NCI-H2107 treated with DMSO at 0.1 percent for 48 hours (cell line): ENCODE data around the gene WNT11.

Experiments
- DNase-seq: peaks from one replicate; lab custom pipeline; 2025; ENCODE audit not compliant: unreplicated experiment; lab: John Stamatoyannopoulos, UW

Gene WNT11

DNA sequence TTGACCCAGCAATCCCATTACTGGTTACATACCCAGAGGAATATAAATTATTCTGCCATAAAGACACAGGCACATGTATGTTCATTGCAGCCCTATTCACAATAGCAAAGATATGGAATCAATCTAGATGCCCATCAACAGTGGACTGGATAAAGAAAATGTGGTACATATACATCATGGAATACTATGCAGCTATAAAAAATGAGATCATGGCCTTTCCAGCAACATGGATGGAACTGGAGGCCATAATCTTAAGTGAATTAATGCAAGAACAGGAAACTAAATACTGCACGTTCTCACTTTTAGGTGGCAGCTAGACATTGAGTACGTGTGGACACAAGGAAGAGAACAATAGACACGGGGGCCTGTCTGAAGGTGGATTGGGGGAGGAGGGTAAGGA is 15.1 kb upstream of the WNT11 start:
- DNase-seq, result no peak

DNA sequence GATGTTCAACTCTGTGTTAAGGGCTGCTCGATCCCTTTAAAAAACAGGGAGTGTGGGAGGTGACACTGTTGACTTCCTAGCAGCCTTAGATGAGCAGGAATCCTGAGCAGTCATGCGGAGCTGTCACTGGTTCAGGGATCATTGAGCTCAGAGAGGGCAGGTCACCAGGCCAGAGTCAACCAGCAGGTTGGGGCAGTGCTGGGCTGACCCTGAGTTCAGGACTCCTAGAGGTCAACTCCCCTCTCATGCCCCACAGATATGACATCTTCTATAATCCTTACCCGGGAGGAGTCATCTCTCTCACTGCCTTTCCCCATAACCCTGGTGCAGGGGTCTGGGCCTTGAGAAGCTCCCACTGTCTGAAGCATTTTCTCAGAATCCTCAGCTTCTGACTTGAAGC is 12.9 kb upstream of the WNT11 start:
- no peak for DNase-seq

DNA sequence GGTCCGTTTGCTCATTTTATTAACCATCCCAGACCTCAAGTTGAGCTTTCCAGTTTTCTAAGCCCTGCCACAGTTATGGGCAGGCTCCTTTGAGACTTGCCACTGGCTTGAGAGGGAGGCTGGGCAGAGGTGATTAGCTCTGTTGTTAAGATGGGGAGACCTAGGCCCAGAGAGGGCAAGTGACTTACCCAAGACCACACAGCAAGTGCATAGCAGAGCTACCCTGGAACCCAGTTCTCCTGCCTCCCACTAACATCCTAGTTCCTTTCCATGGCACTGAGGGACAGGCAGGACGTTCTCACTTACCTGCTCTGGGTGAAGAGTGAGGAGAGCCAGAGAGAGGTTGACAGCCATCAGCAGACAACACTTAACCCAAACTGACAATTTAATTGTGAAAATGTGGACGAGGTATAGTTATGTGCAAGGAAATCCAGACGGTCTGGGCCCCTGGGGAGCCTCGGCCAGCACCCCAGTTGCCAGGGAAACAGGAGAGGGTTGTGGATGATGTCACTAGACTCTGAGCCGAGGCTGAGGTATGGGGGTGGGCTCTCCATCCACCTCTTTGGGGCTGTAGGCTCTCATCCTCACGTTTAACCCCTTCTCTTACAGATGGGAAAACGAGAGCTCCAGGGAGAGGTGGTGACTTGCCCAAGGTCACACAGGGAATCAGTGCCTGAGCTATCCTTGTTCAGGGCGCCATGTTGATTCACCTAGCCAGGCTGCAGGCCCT is 12.3 kb upstream of the WNT11 start:
- no peak for DNase-seq

DNA sequence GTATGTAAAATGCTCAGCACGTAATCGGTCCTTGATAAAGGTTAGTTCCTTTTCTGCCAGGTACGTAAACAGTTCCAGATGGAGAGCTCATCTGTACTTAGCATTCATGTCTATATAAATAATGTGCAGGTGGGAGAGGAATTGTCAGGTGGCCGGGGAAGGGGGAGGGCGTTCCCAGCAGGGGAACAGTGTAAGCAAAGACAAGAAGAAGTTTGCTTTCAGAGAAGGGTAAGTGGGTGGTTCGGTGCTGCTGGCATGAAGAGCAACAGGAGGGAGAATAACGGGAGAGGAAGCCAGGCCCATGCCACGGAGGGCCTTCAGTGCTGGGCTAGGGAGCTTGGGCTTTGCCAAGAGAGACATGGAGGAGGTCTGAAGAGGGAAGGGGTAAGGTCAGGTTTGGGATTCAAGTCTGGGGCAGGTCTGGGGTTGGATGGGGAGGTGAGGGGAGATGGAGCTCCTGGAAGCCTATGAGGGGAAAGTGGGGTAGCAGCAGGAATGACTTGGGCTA is 11.4 kb upstream of the WNT11 start:
- DNase-seq, result peak; percentile 59

DNA sequence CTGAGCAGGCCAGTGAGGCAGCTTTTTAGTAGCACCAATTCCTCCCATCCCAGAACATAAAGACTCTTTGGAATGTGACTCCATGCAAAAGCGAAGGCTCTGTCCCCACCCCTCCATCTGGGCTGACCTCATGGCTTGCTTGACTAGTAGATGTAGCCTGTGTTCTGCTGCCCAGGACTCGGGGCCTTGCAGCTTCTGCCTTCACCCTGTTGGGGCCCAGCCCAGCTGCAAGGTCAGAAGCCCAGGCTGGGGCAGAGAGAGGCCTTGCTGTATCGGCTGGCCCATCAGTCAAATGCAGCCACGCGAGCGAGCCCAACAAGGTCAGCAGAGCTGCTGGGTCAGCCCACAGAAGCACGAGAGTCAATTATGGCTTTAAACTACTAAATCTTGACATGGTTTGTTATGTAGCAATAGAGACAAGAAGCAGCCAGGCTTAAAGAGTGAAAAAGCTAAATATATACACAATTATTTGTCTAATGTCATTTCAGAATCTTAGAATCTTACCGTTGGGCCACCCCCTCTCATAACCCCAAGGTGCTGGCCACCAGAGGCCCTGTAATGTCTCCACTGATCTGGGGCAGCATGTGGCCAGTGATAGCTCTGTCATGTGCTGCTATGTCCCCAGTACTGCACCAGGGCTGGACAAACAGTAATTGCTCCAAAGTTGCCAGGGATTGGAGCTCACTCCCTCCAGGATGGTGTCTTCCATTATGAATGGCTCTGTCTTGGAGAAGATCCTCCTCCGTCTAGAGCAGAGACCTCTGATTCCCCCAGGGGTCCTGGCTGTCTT is 10.4 kb upstream of the WNT11 start:
- DNase-seq, result no peak

DNA sequence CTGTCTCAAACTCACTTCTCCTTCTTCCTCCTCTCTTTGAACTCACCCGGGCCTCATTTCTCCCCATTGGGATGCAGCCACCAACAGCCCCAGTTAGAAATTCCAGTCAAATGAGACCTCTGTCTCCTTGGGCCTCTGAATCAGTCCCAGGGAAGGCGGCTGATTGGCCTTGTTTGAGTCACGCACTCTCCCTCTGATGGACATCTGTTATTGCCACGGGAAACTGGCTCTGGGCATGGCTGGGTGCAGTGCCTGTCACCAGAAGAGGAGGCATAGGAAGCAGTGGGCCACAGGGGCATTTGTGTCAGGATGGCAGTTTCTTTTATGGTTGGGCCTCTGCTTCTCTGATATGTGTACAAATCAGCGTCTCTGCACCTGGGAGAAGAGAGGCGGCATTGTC is 9.6 kb upstream of the WNT11 start:
- no peak for DNase-seq

DNA sequence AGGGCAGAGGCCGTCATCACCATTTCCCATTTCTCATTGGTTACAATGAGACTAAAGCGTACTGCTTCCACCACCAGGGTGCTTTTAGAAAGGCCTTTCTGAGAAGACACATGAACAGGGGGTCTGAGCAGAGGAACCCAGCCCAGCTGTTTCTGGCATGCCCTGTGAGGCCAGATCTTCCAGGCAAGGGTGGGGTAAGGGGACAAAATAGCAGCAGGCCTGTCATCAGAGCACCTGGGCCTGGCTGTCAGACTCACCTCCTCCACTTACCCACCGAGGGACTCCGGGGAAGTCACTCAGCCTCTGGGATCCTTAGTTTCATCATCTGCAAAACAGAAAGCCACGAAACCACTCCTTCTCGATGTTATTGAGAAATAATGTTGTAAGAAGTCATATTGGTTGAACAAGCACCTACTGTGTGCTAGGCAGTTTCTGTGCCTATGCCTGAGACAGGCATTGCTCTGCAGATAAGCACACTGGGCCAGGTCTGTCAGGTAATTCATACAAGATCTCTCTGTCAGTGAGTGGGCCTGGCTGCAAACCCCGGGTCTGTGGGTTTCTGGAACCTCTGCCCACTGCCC is 8.8 kb upstream of the WNT11 start:
- no peak for DNase-seq

DNA sequence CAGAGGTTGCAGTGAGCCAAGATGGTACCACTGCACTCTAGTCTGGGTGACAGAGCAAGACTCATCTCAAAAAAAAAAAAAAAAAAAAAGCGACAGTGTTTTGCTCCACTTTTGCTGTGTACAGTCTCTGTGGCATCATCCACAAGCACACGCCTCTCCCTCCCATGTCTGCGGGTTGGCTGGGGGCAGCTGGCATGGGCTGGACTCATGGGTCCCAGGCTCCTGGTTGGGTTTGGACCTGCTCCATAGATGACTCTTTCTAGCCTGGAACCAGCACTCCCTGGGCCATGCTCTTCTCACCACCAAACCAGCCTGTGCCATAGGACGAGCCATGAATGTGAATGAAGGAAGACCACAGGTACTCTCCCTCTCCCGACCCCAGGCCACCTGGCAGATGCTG is 7.9 kb upstream of the WNT11 start:
- no peak for DNase-seq

DNA sequence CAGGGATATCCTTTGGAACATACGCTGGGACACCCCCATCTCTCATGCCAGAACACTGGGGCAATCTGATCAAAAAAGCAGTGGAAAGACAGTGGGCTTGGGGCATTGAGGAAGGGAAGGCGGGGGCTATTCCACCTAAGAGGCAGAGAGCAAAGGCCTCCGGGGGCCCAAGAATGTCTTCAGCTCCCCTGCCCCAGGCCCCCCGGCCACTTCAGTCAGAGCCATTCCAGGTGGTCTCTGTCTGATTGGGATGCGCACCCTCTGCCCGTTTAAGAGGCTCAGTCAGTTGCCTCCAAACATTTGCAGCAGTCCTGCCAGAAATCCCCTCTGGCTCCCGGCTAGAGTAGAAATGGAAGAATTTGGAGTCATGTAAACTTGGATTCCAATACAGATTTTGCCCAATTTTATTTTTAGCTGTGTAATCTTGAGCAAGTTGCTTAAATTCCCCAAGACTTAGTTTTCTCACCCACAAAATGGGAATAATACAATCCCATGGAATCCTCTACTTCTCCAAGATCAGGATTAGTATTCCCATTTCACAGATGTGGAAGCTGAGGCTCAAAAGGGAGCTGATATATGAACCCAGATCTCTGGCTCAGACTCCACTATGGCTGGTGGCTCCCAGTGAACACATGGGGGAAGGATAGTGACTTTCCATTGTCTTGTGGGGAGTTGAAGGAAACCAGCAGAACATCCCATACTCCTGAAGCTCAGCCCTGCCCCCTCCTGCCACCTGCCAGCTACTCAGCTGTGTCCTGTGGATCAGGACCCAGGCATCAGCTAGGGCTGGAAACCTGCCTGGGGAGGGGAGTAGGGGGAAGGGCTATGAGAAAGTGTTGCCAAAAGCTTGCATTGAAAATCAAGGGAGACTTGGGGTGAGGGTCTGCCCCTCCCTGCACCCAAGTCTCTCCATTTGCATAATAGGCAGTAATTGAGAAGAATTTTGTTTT is 6.1 kb upstream of the WNT11 start:
- no peak for DNase-seq

DNA sequence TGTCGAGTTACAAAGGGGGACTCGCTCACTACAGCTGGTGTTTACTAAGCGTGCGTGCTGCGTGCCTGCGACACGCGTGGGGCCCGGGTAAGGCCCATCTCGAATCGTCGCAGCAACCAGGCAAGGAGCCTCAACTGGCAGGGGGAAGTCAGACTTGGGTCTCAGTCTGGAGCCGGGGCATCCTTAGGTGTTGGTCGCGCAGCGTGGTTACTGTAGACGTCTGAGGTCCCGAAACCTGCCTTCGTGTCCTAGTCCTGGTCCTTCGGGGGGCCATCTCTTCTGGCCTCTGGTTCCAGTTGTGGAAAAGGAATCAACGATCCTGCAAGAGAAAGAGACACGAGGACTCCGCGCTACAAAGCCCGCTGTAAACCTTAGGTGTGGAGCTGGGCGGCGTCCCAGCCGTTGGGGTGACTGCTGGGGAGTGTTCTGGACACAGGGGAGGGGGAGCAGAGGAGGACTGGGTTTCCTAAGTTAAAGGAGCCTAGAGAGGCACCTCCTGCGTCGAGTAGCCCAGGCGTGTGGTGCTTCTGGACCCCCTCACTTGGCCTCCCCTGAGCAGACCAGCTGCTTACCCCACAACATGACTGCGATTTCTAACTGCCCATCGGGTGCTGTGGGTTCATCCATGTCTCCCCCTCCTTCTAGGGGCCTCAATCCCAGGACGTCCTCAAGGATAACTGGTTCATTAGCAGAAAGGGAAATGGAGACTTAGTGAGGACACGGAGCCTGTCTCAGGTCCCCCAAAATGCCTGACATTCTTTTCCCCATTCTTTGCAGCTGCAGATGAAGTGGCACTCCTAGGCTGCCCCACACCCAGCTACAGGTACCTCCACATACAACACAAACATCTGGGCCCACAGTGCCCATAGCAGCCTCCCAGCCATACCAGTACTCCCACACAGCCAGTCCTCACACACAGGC is 4.9 kb upstream of the WNT11 start:
- no peak for DNase-seq

DNA sequence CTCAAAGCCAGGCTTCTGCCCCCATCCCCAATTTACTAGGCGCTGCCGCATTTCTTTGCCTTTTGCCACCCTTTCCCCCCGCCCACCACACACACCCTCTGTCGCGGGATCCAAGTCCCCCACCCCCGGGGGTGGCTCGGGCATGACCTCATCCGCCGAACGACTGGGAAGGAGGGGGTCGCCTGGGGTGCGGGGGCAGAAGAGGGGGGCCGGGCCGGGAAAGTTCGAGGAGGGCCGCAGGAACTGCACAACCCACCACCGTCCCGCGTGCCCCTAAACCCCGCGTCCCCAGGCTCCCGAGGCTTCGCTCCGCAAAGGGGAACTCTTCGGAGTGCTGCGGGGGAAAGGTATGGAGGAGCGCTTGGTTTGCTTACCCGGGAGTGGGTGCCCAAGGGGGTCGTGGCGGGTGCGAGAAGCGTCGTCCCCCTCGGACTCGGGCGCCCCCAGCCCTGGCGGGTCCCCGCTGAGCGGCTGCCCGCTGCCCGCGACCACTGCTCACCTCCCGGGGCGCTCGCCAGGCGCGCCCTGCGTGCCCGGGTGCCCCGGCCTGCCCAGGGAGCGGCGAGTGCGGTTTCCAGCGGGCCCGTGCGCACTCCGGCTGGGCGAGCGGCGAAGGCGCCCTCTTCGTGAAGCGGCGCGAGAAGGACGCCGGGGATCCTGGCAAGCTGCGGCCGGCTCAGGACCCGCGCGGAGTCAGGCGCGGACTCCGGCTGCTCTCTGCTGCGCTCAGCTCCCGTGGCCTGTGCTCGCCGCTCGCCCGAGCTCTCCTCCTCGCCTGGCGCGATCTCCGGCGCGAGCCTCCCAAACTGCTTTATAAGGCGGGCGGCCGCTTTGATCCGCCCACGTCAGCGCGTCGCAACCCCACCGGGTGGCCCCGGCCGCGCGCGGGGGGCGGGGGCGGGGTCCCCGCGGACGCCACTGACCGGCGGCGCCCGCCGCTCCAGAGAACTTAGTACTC is 4.0 kb upstream of the WNT11 start:
- no peak for DNase-seq

DNA sequence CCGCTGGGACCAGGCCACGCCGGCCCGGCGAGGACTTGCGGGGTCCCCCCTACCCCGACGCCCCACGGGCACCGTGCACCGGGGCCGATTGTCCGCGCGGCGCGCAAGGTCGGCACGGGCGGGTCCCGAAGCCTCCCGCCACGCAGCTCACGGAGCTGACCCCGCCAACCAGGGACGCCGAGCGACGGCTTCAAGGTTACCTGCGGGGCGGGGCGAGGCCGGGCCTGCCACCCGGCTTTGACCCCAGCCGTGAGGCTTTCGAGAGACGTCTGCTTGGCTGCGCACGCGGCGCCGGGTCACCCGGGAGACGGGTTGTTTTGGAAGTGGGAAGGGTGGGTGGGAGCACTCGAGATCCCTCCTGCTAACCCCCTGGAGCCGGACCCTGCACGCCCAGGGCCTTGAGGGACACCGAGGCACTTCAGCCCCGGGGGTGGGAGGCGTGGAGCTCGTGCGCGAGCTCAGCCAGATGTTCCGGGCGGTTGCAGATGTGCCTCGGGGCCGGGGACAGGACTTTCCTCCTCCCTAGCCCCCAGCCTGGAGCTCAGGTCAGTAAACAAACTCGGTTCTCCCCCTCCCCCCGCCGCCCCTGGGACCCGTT is 3.2 kb upstream of the WNT11 start:
- no peak for DNase-seq

DNA sequence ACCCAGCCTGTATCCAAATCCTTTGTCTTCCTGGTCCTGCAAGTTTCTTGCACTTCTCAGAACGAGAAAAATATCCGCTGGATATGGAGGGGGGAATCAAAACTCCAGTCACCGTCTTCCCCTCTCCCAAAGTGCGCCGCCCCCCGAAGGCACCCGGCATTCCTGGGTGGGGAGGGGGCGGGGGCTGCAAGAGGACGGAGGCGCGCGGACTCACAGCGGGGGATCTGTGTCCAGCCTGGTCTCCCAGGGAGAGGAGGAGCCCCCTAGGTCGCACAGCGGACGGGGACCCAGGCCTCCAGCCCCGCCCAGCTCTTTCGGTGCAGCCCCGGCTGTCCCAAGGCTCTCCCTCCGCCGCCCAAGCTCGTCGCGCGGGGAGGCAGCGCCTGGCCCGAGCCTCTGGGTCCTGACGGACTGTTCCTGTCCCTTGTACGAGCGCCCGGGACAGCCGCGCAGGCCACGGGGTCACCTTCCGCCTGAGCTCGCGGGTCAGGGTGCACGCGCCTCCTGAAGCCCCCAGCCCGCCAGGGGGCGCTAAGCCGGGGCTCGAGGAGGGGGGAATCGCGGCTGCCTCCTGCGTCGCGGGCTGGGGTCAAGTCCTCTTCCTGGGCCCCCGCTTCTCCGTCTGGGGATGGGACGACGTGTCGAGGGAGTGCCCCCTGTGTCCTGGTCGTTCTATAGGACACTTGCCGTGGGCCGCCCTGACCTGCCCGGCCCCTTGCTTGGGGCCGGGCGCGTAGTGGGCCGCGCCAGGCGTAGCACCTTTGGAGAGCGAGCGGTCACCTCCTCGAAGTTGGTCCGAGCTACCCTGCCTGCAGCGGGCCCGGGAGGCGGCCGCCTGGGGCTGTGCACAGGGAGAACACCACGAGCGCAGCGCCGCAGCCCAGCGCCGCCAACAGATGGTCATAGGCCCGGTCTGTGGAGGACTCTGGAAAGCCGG is 2.4 kb upstream of the WNT11 start:
- DNase-seq, result peak; percentile 16

DNA sequence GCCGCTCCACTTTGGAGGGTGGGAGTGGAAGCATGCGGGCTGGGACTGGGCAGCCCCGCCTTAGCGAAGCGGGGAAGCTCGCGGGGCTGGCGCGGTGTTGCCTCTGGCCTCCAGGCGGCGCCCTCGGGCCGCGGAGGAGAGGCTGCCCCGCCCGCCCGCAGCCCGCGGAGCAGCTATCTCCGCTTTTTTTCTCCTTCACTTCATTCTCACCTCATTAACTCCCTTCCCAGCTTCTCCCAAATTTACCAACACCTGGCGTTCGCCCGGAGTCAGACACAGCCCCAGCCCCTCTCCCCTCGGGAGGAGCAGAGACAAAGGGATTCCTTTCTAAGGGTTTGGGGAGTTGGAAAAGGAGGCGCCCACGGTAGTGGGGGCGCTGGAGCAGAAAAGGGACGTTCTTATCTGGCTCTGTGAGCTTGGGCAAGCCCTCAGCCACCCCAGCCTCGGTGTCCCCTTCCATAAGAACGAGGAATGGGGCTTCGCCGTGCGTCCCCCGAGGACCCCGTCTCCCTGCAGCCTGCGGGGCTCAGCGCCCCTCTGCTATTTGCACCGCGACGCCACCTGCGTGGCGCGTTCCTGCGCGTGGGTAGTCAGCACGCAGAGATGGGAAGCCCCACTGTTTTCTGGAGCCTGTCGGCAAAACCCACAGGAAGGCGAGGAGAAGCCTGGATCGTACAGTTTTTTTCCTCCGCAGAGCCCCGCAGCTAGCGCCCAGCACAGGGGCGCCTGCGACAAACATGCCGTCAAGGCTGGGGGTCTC is 1.5 kb upstream of the WNT11 start:
- peak; percentile 72 for DNase-seq

DNA sequence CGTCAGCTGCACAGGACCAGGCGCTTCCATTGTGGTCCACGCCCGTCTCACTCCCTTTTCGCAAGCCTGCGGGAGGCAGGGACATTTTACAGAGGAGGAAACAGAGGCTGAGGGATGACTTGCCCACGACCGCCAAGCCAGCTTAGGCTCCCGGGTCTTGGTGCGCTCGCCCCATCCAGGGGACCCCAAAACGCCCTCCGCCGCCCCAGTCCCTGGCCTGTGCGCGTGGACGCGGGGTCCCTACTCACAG is 300 bp downstream of the WNT11 start:
- no peak for DNase-seq

DNA sequence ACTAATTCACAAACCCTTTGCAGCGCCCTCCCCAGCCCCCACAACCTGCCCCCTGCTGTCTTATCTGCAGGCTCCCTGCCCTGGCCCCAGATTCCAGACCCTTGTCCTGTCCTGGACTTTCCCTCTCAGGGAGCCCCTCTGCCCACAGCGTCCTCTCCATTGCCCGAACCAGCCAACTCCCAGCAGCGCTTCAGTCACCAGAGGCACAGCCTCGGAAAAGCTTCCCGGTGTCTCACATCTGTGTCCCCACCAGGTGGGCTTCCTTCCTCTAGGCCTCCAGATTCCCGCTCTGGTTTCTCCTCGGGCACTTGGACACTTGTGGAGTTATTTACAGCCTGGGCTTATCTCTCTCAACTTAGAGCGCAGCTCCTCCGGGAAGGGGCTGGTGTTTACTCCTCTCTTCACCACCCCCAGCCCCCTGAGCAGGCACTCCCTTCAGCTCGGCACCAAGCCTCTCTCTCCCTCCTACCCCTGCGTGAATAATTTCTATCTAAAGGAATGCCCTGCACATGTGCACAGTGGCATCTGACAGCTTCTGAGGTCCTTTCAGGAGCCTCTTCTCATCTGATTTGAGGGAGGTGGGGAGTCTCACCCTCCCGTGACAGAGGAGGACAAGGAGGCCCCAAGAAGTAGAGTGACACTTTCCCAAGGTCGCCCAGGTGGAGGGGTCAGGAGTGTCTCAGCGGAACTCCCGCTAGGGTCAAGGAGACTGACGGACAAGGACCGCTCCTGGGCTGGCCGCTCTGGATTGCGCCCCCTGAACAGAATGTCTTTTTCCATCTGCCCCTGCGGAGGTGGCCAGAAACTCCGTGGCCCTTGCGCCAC is 838 bp downstream of the WNT11 start:
- no peak for DNase-seq
